HG03521 (cell line): ENCODE results near the gene XAGE1A.
"Not testable (repeated sequence)": the region's sequence is repeated elsewhere in the genome, so short reads cannot be mapped to it uniquely, and the experiment has no call there.

Source experiments
- ATAC-seq: cut with Tn5 transposase; IDR thresholded peaks from one replicate; pipeline ENCODE4 v1.9.1; 2021; ENCODE audit warnings: mild to moderate bottlenecking, moderate library complexity; ENCODE audit not compliant: unreplicated experiment

The XAGE1A gene

DNA sequence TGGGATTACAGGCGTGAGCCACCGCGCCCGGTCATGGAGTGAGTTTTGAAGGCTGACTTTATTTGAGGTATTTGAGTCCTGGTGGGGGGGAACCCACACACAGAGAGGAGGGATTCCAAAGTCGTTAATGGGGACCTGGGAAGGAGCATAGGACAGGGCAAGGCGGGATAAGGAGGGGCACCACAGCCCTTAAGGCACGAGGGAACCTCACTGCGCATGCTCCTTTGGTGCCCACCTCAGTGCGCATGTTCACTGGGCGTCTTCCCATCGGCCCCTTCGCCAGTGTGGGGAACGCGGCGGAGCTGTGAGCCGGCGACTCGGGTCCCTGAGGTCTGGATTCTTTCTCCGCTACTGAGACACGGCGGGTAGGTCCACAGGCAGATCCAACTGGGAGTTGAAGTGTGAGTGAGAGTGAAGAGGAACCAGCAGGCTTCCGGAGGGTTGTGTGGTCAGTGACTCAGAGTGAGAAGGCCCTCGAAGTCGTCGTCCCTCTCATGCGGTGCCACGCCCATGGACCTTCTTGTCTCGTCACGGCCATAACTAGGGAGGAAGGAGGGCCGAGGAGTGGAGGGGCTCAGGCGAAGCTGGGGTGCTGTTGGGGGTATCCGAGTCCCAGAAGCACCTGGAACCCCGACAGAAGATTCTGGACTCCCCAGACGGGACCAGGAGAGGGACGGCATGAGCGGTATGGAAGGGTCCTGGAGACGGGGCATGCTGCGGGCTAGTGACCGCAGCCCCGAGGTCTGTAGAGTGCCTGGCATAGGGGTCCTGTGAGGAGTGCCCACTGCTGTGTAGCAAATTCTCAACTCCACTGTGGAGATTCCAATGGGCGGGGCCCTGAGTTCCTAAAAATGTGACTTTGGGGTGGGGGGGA, at the start of gene XAGE1A:
TSS of gene XAGE1A (plus strand) at position 264 of the 874 bp plus-strand sequence. CDS start 1,554 bp downstream, outside the sequence.
- ATAC-seq: not testable (repeated sequence)

DNA sequence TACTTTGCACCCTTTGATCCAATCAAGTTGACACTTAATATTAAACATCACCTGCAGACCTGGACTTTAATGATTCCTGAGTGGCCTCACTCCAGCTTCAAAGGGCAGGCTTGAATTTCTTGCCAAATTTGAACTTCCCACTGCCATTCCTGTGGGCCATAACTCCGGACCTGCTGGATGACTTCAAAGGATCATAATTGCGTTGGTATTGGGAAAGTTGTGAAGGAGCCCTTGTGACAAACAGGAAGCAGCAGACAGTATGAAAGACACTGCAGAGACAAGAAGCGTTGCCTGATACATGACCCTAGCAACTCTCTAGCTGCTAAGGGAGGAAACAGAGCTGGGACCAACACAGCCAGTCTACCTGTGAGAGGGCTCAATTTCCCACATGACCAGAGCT, 43.6 kb upstream of the XAGE1A start:
- not testable (repeated sequence) for ATAC-seq

DNA sequence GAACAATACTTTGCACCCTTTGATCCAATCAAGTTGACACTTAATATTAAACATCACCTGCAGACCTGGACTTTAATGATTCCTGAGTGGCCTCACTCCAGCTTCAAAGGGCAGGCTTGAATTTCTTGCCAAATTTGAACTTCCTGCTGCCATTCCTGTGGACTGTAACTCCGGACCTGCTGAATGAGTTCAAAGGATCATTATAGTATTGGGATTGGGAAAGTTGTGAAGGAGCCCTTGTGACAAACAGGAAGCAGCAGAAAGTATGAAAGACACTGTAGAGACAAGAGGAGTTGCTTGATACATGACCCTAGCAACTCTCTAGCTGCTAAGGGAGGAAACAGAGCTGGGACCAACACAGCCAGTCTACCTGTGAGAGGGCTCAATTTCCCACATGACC, 24.3 kb upstream of the XAGE1A start:
- not testable (repeated sequence) for ATAC-seq

DNA sequence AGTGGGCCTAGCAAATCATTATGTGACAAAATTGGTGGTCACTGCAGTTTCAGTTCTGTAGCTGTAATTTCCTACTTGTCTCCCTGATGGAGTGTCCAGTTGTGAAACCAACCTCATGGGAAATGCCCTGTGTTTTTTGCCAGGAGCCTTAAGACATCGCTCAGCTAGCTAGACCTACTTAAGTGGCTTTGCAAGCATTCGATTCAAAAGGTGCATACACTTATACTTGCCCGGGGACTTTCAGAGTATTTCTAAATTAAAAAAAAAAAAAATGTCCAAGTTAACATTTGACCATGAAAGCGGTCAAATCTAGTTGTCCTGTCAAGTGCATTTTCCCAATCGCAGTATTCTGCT, 788 bp downstream of the XAGE1A start:
- ATAC-seq: not testable (repeated sequence)

DNA sequence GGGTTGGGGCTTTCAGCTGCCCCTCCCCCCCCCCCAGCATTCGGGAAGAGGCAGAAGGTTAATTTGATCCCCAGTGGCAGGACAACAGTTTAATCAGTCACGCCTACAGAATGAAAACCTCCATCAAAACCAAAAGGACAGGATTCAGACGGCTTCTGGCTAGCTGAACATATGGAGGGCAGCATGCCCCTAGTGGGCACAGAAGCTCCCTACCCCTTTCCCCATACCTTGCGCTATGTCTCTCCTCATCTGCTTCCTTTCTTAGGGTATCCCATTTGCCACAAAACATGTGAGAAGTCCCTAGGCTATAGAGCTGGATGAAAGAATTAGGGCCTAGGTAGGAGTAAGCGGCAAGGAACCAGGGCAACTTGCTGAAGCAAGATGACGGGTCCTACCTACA, 5.8 kb downstream of the XAGE1A start:
- ATAC-seq: not testable (repeated sequence)

GRCh38 chrX:52504551-52504950, 8.9 kb downstream of the XAGE1A start:
- no peak for ATAC-seq

DNA sequence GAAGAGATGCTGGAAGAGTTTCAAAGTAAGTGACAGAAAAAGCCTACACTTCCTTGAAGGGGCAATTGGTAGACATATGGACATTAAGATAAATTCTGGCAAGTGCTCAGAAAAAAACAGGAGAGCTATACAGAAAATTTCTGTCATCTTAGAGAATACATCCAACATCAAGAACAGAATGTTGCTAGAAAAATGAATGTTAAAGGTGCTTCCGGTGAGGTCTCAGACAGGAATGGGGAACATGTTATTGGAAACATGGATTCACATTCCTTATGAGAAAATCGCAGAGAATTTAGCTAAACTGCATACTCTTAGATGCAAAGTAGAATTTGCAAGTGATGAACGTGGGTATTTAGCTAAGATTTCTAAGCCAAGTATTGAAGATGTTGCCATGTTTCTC, 11.7 kb downstream of the XAGE1A start:
- ATAC-seq: no peak

DNA sequence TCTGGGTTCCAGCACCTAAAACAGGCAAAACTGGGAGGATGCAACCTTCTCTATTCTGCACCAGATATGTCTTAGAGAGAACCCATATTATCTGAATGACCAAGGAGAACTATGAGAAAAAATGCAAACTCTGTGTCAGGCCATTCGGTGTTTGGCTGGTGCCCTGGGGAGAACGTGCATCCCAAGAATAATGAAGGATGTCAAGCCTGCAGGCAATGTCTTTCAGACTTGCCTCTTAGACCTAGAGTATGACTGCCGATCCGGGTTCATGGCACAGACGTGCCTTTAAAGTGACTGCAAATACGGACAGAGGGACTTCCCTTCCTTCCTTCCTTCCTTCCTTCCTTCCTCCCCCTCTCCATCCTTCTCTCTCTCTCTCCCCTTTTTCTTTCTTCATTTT, 14.3 kb downstream of the XAGE1A start:
- ATAC-seq: no peak

DNA sequence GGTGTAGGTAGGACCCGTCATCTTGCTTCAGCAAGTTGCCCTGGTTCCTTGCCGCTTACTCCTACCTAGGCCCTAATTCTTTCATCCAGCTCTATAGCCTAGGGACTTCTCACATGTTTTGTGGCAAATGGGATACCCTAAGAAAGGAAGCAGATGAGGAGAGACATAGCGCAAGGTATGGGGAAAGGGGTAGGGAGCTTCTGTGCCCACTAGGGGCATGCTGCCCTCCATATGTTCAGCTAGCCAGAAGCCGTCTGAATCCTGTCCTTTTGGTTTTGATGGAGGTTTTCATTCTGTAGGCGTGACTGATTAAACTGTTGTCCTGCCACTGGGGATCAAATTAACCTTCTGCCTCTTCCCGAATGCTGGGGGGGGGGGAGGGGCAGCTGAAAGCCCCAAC, 15.5 kb downstream of the XAGE1A start:
- not testable (repeated sequence) for ATAC-seq

GRCh38 chrX:52516110-52516986, 20.7 kb downstream of the XAGE1A start:
- not testable (repeated sequence) for ATAC-seq

- not testable (repeated sequence) for ATAC-seq
These were observed 21.3 kb downstream of the XAGE1A start, which contains the start of gene XAGE1B for GRCh38 chrX:52516987-52517325. TSS of gene XAGE1B (minus strand) at chrX:52517063. CDS start at chrX:52515527, 1,536 bp downstream.

DNA sequence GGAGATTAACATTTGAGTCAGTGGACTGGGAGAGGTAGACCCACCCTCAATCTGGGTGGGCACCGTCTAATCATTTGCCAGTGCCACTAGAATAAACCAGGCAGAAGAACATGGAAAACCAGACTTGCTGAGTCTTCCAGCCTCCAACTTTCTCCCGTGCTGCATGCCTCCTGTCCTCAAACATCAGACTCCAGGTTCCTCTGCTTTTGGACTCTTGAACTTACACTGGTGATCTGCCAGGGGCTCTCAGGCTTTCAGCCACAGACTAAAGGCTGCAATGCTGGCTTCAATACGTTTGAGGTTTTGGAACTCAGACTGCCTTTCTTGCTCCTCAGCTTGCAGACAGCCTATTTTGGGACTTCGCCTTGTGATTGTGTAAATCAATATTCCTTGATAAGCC, 45.4 kb downstream of the XAGE1A start:
- not testable (repeated sequence) for ATAC-seq

DNA sequence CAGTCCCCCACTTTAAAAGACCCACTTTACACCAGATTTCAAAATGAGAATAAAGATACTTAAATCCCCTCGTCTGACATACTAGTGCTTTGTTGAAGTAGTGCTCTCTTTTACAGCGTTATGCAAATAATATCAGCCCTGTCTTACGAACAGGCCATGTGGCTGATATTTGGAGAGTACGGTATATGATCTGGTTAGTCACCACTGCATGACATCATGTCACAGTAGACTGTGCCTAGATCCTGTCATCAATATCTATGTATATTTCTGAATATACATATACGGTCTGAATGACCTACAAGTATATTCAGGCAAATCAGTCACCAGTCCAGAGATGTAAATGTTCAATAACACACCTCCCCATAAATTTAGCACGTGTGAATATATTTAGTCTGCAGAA, 46.7 kb downstream of the XAGE1A start:
- no peak for ATAC-seq

GRCh38 chrX:52544147-52544840, 48.7 kb downstream of the XAGE1A start:
- no peak for ATAC-seq

GRCh38 chrX:52548769-52549168, 53.2 kb downstream of the XAGE1A start:
- not testable (repeated sequence) for ATAC-seq
